Transverse colon (tissue), 3 donors: ENCODE measurements around the gene RAB40C.

Experiments
- CTCF ChIP-seq, 5 experiments: fragments of 200-600 bp in 3 of 5; fragments of 450-650 bp in 2 of 5; sonication (generic) in 3 of 5; IDR thresholded peaks; 1 replicate in 2 of 5; 2 replicates in 3 of 5; pipeline ENCODE4 v1.5.1; 2016 to 2017; ENCODE audit warnings: antibody characterized with exemption in 5 of 5, inconsistent platforms in 3 of 5, mild to moderate bottlenecking in 2 of 5, moderate library complexity in 1 of 5
- EP300 ChIP-seq: sonication (generic); formaldehyde crosslinking; IDR thresholded peaks from one replicate; pipeline ENCODE4 v1.6.1; 2017; ENCODE audit warnings: antibody characterized with exemption, low read depth
- POLR2A ChIP-seq: fragments of 450-650 bp; IDR thresholded peaks from one replicate; pipeline ENCODE4 v1.6.1; 2016; ENCODE audit warnings: antibody characterized with exemption, mild to moderate bottlenecking, moderate library complexity

GRCh38 chr16:660459-661183 is 70.8 kb downstream of the RAB40C start:
- TF ChIP-seq CTCF (IDR thresholded peaks at IDR 0.05) (peak; percentile 52 to 69 (median 65)), EP300 (no peak), POLR2A (peak; percentile 14)
